Dendritic cell treated with granulocyte-macrophage colony-stimulating factor and Interleukin-4, amounts not matched to agents 40 ng/mL and 50 ng/mL, for 4 days (primary cell): Measurements from ENCODE around the gene ZNF304.
A peak's percentile ranks its signal among the peaks of the same experiment; 100 is the strongest.

Experiments used
- H3K27ac Mint-ChIP-seq: one replicate; pipeline ENCODE4 v1.8.0; 2022; ENCODE audit warnings: mild to moderate bottlenecking, mixed read lengths
- H3K27me3 Mint-ChIP-seq: one replicate; pipeline ENCODE4 v1.8.0; 2022; ENCODE audit warnings: mild to moderate bottlenecking, mixed read lengths
- H3K36me3 Mint-ChIP-seq: one replicate; pipeline ENCODE4 v1.8.0; 2022; ENCODE audit warnings: low read depth, mixed read lengths
- H3K4me1 Mint-ChIP-seq: one replicate; pipeline ENCODE4 v1.8.0; 2022; ENCODE audit warnings: low read depth, mixed read lengths
- H3K4me3 Mint-ChIP-seq: one replicate; pipeline ENCODE4 v1.8.0; 2022; ENCODE audit warnings: mild to moderate bottlenecking, moderate library complexity, mixed read lengths
- H3K9me3 Mint-ChIP-seq: one replicate; pipeline ENCODE4 v1.8.0; 2022; ENCODE audit warnings: mixed read lengths
- intact Hi-C: fragments of 100-400 bp; cut with micrococcal nuclease; formaldehyde crosslinking; loops from one replicate; pipeline ENCODE4 v1.15.0; 2022

The ZNF304 gene

DNA sequence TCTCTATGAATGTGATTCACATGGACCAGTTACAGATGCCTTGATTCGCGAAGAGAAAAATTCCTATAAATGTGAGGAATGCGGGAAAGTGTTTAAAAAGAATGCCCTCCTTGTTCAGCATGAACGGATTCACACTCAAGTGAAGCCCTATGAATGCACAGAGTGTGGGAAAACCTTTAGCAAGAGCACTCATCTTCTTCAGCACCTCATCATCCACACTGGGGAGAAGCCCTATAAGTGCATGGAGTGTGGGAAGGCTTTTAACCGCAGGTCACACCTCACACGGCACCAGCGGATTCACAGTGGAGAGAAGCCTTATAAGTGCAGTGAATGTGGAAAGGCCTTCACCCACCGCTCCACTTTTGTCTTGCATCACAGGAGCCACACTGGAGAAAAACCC is 23.1 kb upstream of the ZNF304 start:
- Mint-ChIP-seq H3K4me3 (no peak overlapping the region), H3K4me1 (no peaks in the 10 kb centered on the region), H3K27ac (no peak overlapping the region), H3K27me3 (no peaks in the 10 kb centered on the region), H3K36me3 (peaks cover 83% of the 10 kb centered on the region), H3K9me3 (peaks cover 76% of the 10 kb centered on the region)
- intact Hi-C loops: no loop called here

DNA sequence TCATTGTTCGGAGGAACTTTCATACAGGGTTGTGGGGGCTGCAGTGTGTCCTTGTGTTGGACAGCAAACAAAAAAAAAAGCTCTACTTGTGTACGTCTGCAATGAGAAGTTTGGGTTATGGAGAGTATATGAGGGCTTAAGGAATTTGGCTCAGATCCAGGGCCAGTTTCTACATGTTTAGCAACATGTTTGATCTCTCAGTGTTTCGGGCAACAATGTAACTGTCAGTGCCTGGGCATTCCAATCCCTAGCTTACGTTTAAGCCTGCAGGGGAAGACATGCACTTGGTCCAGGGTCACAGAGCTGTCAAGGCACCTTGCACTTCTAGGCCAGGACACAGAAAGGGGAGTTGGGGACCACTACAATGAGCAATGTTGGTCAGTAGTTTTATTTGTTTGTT is 16.9 kb upstream of the ZNF304 start:
- Mint-ChIP-seq H3K4me3 (no peak overlapping the region), H3K36me3 (peaks cover 21% of the 10 kb centered on the region), H3K4me1 (no peaks in the 10 kb centered on the region), H3K9me3 (peaks cover 51% of the 10 kb centered on the region), H3K27me3 (peaks cover 1% of the 10 kb centered on the region), H3K27ac (no peak overlapping the region)
- intact Hi-C loops: no loop called here

DNA sequence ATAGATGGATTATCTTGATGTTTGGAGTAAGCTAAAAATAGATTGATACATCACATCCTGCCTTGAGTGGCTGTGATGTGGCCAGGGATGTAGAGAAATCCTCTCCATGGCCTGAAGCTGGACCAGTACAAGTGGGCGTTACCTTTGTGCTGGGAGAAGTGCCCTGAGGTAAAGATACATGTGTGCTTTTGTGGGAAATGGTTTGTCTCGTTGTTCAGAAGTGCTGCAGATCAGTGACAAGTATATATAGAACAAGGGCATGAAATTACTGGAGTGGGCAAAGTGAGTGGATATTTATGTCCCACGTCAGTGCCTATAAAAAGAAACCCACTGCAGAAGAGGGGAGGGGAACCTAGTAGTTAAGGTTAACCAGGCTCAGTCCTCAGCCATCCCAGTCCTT is 12.2 kb upstream of the ZNF304 start:
- Mint-ChIP-seq H3K4me3 (no peak overlapping the region), H3K27ac (no peak overlapping the region), H3K27me3 (peaks cover 6% of the 10 kb centered on the region), H3K4me1 (no peaks in the 10 kb centered on the region), H3K9me3 (peaks cover 28% of the 10 kb centered on the region), H3K36me3 (no peaks in the 10 kb centered on the region)
- intact Hi-C loops: no loop called here

DNA sequence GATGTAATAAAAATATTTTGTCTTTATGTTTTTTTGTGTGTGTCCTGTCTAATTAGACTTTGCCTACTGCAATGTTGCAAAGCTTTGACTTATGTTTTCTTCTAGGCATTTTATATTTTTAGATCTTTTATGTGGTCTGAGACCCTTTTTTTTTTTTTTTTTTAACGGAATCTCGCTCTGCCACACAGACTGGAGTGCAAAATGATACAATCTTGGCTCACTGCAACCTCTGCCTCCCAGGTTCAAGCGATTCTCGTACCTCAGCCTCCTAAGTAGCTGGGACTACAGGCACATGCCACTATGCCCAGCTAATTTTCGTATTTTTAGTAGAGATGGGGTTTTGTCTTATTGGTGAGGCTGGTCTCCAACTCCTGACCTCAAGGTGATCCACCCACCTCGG is 8.5 kb upstream of the ZNF304 start:
- Mint-ChIP-seq H3K9me3 (peaks cover 17% of the 10 kb centered on the region), H3K27ac (no peak overlapping the region), H3K36me3 (no peaks in the 10 kb centered on the region), H3K4me3 (no peak overlapping the region), H3K4me1 (no peaks in the 10 kb centered on the region), H3K27me3 (peaks cover 18% of the 10 kb centered on the region)
- intact Hi-C loops: no loop called here

DNA sequence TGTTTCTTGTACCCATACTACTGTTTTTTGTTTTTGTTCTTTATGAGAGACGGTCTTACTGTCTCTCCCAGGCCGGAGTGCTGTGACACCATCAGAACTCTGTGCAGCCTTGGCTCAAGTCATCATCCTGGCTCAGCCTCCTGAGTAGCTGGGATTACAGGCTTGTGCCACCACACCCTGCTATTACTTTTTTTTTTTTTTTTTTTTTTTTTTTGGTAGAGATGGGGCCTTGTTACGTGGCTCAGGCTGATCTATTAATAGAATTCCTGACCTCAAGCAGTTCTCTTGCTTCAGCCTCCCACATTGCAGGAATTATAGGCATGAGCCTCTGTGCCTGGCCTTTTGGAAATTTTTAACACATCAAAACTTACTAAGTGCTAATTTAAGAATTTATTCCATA is 2.9 kb upstream of the ZNF304 start:
- no peak overlapping the region for H3K27ac Mint-ChIP-seq
- H3K4me3 Mint-ChIP-seq: no peak overlapping the region
- peaks cover 15% of the 10 kb centered on the region for H3K27me3 Mint-ChIP-seq
- peaks cover 32% of the 10 kb centered on the region for H3K36me3 Mint-ChIP-seq
- H3K4me1 Mint-ChIP-seq: peaks cover 18% of the 10 kb centered on the region
- intact Hi-C loops: no loop called here
- H3K9me3 Mint-ChIP-seq: peaks cover 17% of the 10 kb centered on the region

DNA sequence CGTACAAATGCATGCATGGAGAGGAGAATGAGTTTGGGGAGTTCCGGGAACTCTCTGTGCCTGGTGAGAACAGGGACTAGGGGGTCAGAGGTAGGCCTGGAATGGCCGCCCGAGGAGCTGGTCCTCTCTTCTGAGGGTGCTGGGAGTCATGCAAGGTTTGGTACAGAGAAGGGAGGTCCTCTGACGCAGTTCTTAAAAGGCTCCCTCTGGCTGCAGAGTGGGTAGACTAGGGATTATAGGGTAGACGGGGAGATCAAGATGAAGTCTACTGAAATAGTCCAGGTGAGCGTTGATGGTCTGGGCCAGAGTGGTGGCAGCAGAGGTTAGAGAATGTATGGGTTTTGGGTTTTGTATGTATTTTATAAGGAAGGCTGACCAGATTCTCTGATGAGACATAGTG is 796 bp downstream of the ZNF304 start:
- Mint-ChIP-seq H3K36me3 (peaks cover 69% of the 10 kb centered on the region), H3K27me3 (peaks cover 4% of the 10 kb centered on the region), H3K4me3 (peak overlapping the region; percentile 92), H3K9me3 (peaks cover 51% of the 10 kb centered on the region), H3K27ac (peak overlapping the region; percentile 90), H3K4me1 (peaks cover 23% of the 10 kb centered on the region)
- intact Hi-C loops: loop anchor here (1.0 to 5.0 kb wide), 2 partner anchors 11 to 70 kb away; partner anchors contain the start of genes TRAPPC2B, ZNF460 and ZNF547

DNA sequence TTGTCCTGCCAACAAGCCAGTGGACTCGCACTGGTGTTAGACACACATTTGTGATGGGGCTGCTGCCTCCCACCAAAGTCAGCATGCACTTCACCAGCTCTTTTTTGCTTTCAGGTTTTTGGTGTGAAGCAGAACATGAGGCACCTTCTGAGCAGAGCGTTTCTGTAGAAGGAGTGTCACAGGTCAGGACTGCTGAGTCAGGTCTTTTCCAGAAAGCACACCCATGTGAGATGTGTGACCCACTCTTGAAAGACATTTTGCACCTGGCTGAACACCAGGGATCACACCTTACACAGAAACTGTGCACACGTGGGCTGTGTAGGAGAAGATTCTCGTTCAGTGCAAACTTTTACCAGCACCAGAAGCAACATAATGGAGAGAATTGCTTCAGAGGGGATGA is 4.8 kb downstream of the ZNF304 start:
- Mint-ChIP-seq H3K4me1 (peaks cover 23% of the 10 kb centered on the region), H3K27me3 (no peaks in the 10 kb centered on the region), H3K4me3 (no peak overlapping the region), H3K36me3 (peaks cover 85% of the 10 kb centered on the region), H3K27ac (no peak overlapping the region), H3K9me3 (peaks cover 80% of the 10 kb centered on the region)
- intact Hi-C loops: no loop called here

DNA sequence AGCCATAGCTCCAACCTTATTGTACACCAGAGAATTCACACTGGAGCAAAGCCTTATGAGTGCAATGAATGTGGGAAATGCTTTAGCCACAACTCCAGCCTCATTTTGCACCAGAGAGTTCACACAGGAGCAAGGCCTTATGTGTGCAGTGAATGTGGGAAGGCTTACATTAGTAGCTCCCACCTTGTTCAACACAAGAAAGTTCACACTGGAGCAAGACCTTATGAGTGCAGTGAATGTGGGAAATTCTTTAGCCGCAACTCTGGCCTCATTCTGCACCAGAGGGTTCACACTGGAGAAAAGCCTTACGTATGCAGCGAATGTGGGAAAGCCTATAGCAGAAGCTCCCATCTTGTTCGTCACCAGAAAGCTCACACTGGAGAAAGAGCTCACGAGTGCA is 6.3 kb downstream of the ZNF304 start:
- no peak overlapping the region for H3K27ac Mint-ChIP-seq
- H3K9me3 Mint-ChIP-seq: peaks cover 85% of the 10 kb centered on the region
- H3K27me3 Mint-ChIP-seq: no peaks in the 10 kb centered on the region
- H3K4me1 Mint-ChIP-seq: peaks cover 12% of the 10 kb centered on the region
- H3K4me3 Mint-ChIP-seq: no peak overlapping the region
- H3K36me3 Mint-ChIP-seq: peaks cover 79% of the 10 kb centered on the region
- intact Hi-C loops: no loop called here

DNA sequence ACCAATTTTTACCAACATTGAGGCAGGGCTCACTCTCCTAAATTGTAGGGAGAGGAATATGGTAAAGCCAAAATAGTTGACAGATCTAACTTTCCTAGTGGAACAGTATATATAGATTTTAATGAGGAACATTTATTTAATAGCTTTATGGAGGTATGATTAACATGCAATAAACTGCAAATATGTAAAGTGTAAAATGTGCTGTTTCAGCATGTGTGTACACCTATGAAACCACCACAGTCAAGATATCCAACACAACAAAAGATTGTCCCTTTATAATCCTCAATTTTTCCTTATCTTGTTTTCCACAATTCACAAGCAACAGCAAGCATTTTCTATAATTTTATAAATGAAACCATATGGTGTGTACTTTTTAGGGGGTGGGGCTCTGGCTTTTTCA is 8.2 kb downstream of the ZNF304 start:
- Mint-ChIP-seq H3K9me3 (peaks cover 82% of the 10 kb centered on the region), H3K27ac (no peak overlapping the region), H3K4me3 (no peak overlapping the region), H3K36me3 (peaks cover 78% of the 10 kb centered on the region), H3K4me1 (peaks cover 12% of the 10 kb centered on the region), H3K27me3 (peaks cover 3% of the 10 kb centered on the region)
- intact Hi-C loops: no loop called here

DNA sequence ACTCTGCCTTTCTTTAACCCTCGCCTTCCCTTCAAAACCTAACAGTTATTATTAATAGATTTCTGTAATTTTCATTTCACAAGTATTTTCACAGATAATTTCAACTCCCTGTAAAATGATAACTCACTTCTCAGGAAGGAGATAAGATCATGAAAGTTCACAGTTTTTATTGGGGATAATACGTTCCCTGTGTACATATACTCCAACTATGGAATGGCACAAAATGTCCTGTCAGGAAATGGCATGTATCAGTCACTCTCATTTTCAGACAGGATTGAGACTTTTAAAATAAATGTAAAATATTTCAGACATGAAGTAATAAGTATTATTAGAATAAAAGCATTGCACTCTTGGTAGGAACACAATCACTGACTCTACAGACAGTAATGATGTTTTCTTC is 11.3 kb downstream of the ZNF304 start:
- peaks cover 3% of the 10 kb centered on the region for H3K27me3 Mint-ChIP-seq

DNA sequence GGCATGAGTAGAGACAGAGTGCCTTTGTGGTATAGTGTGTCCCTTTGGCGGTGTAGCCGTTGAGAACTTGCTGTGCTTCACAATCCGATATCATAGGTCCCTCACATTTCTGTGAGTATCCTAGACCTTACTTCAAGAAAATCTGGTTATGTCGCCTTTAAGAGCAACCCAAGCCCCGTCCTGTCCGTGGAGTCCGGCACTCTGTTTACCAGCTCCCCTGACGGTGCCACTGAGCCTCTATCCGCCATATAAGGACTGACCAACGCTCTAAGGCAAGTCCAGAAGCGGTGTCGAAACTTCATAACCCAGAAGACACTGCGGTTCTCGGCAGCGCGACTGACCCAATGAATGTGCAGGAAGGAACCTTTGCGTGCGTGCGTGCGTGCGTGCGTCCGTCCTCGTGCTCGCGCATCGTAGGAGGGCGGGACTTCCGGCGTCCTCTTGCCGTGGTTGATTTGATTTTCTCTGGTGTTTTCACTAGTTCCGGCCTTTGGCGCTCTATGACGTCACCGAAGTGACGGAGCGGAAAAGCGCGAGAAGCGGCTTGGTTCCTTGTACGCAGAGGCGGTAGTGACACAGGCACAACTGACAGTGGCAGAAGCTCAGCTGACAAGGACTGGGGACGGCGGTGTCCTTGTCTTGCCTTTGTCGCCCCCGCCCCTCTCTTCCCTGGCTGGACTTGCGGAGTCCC is 12.1 kb downstream of the ZNF304 start, which contains the start of the genes TRAPPC2B and ZNF547:
TSS of gene TRAPPC2B (plus strand) at position 555 of the 691 bp plus-strand sequence. CDS start 1,283 bp downstream, outside the sequence.
TSS of gene ZNF547 (plus strand) at position 555 of the 691 bp plus-strand sequence. CDS start 5,005 bp downstream, outside the sequence.
- Mint-ChIP-seq H3K36me3 (peaks cover 51% of the 10 kb centered on the region), H3K27me3 (peaks cover 3% of the 10 kb centered on the region), H3K9me3 (peaks cover 50% of the 10 kb centered on the region), H3K4me1 (peaks cover 13% of the 10 kb centered on the region), H3K4me3 (peak within 1 kb of the TSS; percentile 81), H3K27ac (peak within 1 kb of the TSS; percentile 85)
- intact Hi-C loops: loop anchor here (1.0 to 2.0 kb wide), 5 partner anchors 12 to 123 kb away; partner anchors contain the start of genes ZNF17, ZNF304, ZNF543 and ZNF548

More for the DNA sequence above, 11.3 kb downstream of the ZNF304 start:
- Mint-ChIP-seq H3K4me1 (peaks cover 13% of the 10 kb centered on the region), H3K9me3 (peaks cover 56% of the 10 kb centered on the region), H3K27ac (peak overlapping the region; percentile 85), H3K4me3 (no peak overlapping the region), H3K36me3 (peaks cover 58% of the 10 kb centered on the region)
- intact Hi-C loops: loop anchor here (2.0 kb wide), 1 partner anchor 48 kb away; the partner anchor contains the start of gene ZNF17

DNA sequence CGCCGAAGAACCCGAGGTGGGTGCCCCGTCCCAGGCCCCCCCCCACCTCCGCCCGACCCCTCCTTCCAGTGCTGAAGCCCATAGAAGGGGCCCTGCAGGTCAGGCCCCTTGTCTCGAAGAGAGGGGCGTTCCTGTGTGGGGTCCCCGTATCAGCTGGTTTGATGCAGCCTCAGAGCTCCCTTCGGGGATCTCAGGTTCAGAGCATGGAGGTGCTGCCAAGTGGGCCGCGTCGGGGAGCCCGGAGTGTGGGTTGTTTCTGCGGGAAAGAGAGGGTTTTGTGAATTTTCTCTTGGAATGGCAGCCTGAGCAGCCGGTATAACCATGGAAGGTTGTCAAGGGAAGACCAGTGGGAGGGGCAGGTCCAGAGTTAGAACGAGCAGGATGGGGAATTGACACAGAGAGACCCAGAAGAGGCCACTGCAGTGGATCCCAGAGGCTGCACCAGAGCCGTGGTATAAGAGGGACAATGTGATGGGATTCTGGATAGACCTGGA is 12.7 kb downstream of the ZNF304 start:
- peak overlapping the region; percentile 85 for H3K27ac Mint-ChIP-seq
- H3K4me1 Mint-ChIP-seq: peaks cover 13% of the 10 kb centered on the region
- peaks cover 48% of the 10 kb centered on the region for H3K36me3 Mint-ChIP-seq
- peak overlapping the region; percentile 81 for H3K4me3 Mint-ChIP-seq
- intact Hi-C loops: loop anchor here (1.0 to 2.0 kb wide), 5 partner anchors 12 to 123 kb away; partner anchors contain the start of genes ZNF17, ZNF304, ZNF543 and ZNF548
- peaks cover 50% of the 10 kb centered on the region for H3K9me3 Mint-ChIP-seq
- peaks cover 3% of the 10 kb centered on the region for H3K27me3 Mint-ChIP-seq

DNA sequence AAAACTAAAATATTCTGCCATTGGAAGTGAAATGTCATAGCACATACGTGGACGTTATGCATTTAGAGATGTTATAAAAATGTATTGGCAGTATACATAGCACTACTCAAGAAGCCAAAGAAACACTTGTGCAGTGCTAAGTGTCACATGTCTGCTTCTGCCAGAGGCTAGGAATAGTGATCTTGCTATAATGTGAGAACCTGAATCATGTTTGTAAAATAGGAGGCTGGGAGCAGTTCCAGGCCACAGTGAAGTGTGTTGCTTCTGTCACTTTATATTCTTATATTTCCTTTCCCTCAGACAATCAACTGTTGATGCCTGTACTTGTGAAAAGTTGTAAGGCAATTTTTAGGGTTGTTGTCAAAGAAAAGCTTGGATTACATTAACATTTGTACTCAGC is 15.7 kb downstream of the ZNF304 start:
- peaks cover 3% of the 10 kb centered on the region for H3K27me3 Mint-ChIP-seq
- intact Hi-C loops: no loop called here
- peaks cover 13% of the 10 kb centered on the region for H3K4me1 Mint-ChIP-seq
- H3K9me3 Mint-ChIP-seq: peaks cover 59% of the 10 kb centered on the region
- no peak overlapping the region for H3K27ac Mint-ChIP-seq
- no peak overlapping the region for H3K4me3 Mint-ChIP-seq
- H3K36me3 Mint-ChIP-seq: peaks cover 61% of the 10 kb centered on the region

DNA sequence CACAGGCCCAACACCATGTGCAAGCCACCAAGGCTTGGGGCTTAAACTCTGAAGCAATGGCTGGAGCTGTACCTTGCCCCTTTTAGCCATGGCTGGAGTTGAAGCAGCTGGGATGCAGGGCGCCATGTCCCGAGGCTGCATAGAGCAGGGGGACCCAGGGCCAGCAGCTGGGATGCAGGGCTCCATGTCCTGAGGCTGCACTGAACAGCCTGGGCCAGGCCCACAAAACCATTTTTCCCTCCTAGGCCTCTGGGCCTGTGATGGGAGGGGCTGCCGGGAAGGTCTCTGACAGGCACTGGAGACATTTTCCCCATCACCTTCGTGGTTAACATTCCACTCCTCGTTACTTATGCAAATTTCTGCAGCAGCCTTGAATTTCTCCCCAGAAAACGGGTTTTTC is 23.1 kb downstream of the ZNF304 start:
- Mint-ChIP-seq H3K36me3 (peaks cover 89% of the 10 kb centered on the region), H3K9me3 (peaks cover 100% of the 10 kb centered on the region), H3K4me1 (no peaks in the 10 kb centered on the region), H3K27me3 (no peaks in the 10 kb centered on the region), H3K27ac (no peak overlapping the region), H3K4me3 (no peak overlapping the region)
- intact Hi-C loops: no loop called here
